HG02763 (cell line): ENCODE data around the gene OSM.

Experiments
- ATAC-seq: cut with Tn5 transposase; IDR thresholded peaks from one replicate; pipeline ENCODE4 v1.9.1; 2021; ENCODE audit warnings: mild to moderate bottlenecking, moderate library complexity; ENCODE audit not compliant: unreplicated experiment

OSM gene

GRCh38 chr22:30212996-30213441 lies 53.6 kb downstream of the OSM start:
- no peak for ATAC-seq
